T follicular helper cell (primary cell): ENCODE results near the gene LRRK1.

Source experiments
- DNase-seq: peaks from one replicate; pipeline ENCODE4 v3.0.0-alpha.2; 2020; ENCODE audit warnings: low read depth

LRRK1 gene

GRCh38 chr15:101112336-101113113 is 193.4 kb downstream of the LRRK1 start:
- DNase-seq: no peak

GRCh38 chr15:101113114-101114005 is 194.2 kb downstream of the LRRK1 start:
- DNase-seq: no peak

- no peak for DNase-seq
These were observed 195.0 kb downstream of the LRRK1 start for GRCh38 chr15:101114166-101114565.

GRCh38 chr15:101114610-101115009 is 195.5 kb downstream of the LRRK1 start:
- no peak for DNase-seq

GRCh38 chr15:101115393-101115785 is 196.2 kb downstream of the LRRK1 start:
- DNase-seq: no peak

GRCh38 chr15:101115786-101116680 is 196.9 kb downstream of the LRRK1 start:
- no peak for DNase-seq

GRCh38 chr15:101116681-101116976 is 197.5 kb downstream of the LRRK1 start:
- DNase-seq: no peak

- DNase-seq: no peak
These were observed 199.0 kb downstream of the LRRK1 start for GRCh38 chr15:101118116-101118515.

GRCh38 chr15:101118615-101119014 is 199.5 kb downstream of the LRRK1 start:
- DNase-seq: no peak

GRCh38 chr15:101119181-101119580 is 200.0 kb downstream of the LRRK1 start:
- DNase-seq: no peak
